ENCODE results near the gene VDAC1.
"Not testable (repeated sequence)": the region's sequence is repeated elsewhere in the genome, so short reads cannot be mapped to it uniquely, and the experiment has no call there.

VDAC1 gene

DNA sequence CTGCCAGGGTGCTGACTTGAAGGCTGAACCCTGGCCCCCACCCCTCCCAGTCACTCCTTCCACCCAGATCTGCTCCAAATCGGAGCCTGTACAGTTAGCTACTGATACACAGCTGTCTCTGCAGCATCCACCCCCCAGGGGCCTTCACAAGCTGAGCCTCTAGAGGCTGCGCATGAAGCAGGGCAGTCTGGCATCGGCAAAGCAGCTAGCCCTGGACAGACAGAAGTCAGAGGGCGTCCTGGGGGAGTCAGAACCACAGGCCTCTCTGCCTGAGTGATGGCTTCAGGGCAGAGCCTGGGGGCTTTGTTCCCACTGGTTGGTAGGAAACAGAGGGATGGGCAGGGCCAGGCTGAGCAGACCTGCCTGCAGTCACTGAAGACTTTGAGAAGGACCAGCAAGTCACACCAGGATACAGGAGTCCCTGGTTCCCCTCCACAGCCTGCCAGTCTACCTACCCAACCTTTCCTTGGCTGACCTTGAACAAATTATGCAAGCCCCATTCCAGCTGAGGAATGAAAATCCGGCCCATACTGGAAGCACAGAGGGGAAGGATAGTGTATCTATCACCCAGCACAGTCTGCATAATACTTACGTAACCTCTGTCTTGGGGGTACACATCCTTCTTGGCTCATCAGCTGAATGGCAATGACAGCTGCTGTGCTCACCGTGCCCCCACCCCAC, 8.8 kb downstream of the VDAC1 start:
- in situ Hi-C loops (cut with MboI; ENCODE audit: low sequenced_read_pairs), result no loop called here

DNA sequence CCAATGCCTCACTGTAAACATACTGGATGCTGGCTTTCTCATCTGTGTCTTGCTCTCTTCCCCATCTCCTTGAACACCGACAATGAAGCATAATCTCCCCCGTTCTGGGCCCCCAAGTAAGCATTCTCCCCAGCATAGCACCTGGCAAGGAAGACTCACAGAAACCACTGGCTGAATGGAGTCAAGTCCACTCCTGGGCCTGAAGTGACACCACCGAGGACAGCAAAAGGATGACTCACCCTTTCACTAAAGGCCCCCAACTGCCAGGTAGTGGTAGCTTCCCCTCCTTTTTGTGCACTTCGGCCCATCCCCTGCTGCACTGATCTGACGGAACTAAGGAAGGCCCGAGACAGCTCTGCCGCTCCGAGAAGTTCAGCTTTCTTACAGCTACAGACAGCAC, 9.4 kb downstream of the VDAC1 start:
- in situ Hi-C loops (cut with MboI; ENCODE audit: low sequenced_read_pairs), result no loop called here

DNA sequence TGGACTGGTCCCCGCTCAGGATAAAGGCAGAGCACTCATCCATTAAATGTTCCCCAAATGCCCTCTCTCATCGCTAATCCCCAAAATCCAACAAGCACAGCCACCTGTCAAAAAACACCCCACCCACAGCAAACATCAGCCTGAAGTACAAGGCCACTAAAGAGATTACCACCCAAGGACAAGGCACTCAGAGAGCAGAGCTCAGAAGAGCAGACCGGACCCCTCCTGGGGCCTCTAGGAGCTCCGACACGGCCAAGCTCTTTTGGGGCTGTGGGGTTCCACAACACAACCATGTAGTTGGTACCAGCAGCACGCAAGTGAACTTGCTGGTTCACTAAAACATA, 9.8 kb downstream of the VDAC1 start:
- in situ Hi-C loops (cut with MboI; ENCODE audit: low sequenced_read_pairs), result no loop called here

DNA sequence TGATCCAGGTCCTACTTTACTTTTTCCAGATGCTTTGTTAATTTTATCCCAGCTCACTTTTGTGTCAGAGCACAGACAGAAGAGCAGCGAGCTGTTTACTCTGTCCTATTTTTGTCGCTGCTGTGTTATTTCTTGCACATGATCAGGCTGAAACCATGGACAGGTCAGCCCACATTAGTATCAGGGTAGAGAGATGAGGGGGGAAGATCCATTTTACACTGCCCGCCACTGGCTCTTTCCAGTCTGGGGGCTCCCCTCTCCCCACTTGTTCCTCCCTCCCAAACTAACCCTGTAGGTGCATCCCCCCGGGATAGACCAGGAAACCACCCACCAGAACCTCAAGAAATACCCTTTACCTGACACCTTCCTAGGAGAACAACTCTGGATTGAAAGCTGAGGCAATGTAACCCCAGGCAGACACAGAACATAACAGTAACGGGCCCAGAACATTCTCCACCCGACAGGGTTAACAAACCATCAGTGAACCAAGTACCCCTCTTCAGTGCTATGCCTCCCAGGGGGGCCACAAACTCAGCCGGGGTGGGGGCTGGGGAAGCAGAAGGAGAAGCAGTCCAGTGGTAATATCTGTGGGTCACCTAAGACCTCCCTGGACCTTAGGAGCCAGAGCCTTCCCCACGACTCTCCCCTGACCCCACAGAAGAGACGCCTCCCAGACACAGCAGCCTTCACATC, 10.3 kb downstream of the VDAC1 start:
- in situ Hi-C loops (cut with MboI; ENCODE audit: low sequenced_read_pairs), result no loop called here

GRCh38 chr5:133993185-133993936, 11.4 kb downstream of the VDAC1 start:
- in situ Hi-C loops (cut with MboI; ENCODE audit: low sequenced_read_pairs), result no loop called here

DNA sequence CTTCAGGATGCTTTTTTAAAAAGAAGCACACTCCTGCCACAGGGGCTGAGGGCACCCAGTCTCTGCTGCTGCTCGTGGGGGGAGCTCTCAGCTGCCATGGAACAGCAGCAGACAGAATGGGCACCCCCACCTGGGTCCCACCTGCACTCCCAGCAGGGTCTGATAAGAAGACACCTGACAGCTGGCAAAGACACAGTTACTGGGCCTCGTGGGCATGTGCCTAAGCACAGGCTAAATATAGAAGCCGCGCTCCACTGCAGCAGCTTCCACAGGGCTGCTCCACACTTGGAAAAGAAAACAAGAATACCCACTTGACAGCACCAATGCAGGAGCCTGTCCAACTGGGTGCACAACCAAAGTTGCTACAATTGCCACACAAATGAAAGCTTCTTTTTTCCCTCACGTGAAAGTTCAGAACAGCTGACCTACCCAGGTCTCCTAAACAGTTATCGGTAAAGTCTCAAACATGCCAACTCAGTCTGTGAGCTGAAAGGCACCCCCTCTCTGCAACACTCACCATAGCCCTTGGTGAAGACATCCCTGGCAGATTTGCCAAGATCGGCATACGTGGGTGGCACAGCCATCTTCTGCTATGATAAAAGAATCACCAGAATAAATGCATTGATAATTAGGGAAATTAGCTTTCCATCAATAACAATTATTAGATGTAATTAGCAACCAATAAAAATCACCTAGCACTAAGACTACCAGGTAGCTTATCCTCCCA, 12.2 kb downstream of the VDAC1 start:
- in situ Hi-C loops (cut with MboI; ENCODE audit: low sequenced_read_pairs), result no loop called here

DNA sequence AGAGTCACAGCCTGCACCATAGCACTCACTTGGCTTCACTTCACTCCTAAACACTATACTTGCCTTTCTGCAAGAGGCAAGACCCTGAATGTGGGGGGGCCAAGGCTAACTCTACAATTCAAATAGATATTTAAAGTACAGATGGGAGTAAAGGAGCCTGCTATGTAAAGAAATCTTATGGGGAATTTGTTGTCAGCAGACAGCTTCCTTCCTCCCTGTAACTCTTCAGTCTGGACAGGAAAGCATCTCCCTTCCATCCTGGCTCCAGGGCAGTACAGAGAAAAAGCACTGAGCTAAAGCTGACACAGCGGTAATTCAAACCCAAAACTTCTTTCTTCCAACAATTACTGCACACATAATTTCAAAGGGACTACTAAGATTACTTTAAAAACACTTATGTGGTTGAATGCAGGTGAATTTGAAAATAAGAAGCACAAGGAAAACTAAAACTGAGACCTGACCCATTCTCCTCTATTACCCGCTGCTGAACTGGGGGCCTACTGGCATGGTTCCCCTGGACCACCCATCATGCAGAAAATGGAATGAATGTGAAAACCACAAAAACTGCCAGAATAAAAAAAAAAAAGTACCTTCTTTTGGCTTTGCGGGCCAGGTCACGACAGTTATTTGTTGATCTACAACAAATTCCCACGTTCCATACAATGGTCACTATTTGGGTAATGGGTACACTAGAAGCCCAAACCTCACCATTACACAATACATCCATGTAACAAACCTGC, 13.4 kb downstream of the VDAC1 start:
- in situ Hi-C loops (cut with MboI; ENCODE audit: low sequenced_read_pairs), result no loop called here

DNA sequence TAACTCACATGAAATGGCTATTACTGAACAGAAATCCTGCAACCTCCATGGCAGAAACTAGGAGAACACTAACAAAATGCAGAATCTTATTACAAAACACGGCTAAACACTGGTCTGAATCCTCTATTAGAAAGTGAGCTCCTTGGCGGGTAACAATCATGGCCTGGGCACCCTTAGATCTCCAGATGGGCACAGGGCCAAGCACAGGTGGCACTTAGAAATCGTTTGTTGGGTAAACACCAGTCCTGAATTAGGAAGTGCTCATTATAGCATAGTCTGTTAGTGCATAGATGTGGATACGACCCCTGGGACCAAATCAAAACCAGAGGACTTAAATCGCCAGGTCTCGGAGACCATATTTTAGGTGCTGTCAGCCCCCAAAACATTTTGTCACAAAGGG, 14.4 kb downstream of the VDAC1 start:
- in situ Hi-C loops (cut with MboI; ENCODE audit: low sequenced_read_pairs), result no loop called here

DNA sequence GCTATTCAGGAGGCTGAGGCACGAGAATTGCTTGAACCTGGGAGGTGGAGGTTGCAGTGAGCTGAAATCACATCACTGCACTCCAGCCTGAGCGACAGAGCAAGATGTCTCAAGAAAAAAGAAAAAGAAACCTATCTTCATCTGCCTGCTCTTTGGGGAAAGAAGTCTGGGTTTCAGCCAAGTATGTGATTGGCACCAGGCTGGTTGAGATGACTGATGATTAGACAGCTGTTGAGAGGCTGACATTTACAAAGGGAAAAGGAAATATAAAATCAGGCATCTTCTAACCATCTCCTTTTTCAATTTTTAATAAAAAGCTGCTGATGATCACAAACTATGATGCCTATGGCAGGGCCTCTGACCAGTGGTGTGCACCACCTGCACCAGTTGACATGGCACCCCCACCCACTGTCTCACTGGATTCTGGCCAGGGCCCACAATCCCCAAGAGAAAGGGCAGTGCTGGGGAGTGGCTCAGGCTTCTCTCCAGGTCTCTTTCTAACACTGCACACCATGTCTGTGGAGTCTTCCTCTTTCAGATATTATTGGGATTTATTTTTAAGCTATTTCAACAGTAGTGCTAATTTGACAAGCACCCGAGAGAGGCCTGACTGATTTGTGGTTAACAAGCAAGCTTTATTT, 19.1 kb downstream of the VDAC1 start:
- in situ Hi-C loops (cut with MboI; ENCODE audit: low sequenced_read_pairs), result no loop called here

DNA sequence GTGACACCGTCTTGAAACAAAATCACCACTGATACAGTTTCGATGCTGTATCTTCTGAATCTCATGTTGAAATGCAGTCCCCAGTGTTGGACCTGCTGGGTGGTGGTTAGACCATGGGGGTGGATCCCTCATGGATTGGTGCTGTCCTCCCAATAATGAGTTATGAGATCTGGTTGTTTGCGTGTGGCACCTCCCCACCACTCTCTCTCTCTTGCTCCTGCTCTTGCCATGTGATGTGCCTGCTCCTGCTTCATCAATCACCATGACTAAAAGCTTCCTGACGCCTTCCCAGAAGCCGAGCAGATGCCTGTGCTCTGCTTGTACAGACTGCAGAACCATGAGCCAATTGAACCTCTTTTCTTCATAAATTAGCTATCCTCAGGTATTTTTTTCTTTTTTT, 21.1 kb downstream of the VDAC1 start:
- in situ Hi-C loops (cut with MboI; ENCODE audit: low sequenced_read_pairs), result no loop called here

DNA sequence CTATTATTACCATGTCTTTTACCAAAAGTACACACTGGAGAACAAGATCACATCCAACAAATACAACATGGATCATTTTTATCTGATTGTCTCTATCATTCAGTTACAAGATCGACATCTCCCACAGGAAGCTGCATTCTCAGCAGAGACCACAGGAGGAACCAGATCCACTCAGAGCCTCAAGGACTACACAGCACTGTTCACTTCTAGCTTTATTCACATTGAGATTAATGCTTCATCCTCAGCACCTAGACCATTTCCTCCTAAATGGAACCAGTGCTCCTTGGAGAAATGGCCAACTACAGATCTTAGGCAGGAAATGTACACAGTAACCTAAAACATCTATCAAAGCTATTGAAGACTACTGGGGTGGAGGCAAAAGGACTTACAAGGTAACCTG, 23.1 kb downstream of the VDAC1 start:
- in situ Hi-C loops (cut with MboI; ENCODE audit: low sequenced_read_pairs), result no loop called here

DNA sequence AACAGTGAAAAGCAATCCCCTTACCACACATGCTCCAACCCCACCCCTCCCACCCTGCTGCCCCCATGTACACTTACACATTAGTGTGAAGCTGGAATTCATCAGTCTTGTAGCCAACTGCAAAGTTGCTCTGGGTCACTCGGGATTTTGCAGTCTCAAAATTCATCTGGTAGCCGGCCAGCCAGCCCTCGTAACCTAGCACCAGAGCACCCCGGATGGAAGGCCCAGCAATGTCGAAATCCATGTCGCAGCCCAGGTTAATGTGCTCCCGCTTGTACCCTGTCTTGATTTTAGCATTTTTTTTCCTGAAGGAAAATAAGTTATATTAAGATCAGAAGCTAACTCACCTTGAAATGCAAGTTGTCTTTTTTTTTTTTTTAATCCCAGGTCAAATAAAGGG, 24.1 kb downstream of the VDAC1 start:
- in situ Hi-C loops (cut with MboI; ENCODE audit: low sequenced_read_pairs), result no loop called here

GRCh38 chr5:133978943-133979342, 25.8 kb downstream of the VDAC1 start:
- in situ Hi-C loops (cut with MboI; ENCODE audit: low sequenced_read_pairs), result no loop called here

DNA sequence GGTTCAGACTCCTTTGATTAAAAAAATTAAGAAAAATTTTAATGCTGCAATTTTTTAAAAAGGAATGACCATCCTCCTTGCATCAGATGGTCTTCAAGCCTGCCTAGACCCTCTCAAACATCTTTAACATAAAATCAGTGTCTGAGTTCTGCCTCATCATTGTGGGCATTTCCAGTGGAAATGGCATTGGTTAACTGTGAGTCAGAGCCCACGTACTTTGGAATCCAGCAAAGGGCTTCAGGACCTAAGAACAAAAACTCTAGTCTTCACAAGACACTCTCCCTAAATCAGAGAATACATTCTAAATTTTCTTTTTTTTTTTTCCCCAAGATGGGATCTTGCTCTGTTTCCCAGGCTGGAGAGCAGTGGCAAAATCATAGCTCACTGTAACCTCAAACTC, 26.9 kb downstream of the VDAC1 start:
- in situ Hi-C loops (cut with MboI; ENCODE audit: low sequenced_read_pairs), result no loop called here

GRCh38 chr5:133977161-133977787, 27.5 kb downstream of the VDAC1 start:
- in situ Hi-C loops (cut with MboI; ENCODE audit: low sequenced_read_pairs), result no loop called here

- in situ Hi-C loops (cut with MboI; ENCODE audit: low sequenced_read_pairs), result not testable (repeated sequence)
These were observed 29.2 kb downstream of the VDAC1 start for GRCh38 chr5:133975546-133975945.

DNA sequence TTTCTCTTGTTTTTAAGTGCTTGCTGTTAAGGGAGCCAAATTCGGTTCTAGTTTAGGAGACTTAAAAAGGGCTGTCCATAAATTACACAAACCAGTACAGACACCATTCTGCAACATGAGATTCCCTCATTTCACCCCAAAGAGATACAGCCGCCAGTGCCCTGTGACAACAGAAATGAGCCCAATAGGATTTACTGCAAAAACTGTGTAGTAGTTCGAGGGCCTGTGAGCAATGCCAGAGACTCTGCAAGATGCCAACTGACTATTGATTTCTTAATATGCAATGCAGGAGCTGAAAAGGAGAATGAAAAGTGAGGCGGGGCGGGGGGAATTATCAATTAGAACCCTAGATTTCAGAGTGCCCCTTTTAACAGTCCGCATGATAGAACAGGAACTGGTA, 30.6 kb downstream of the VDAC1 start:
- in situ Hi-C loops (cut with MboI; ENCODE audit: low sequenced_read_pairs), result no loop called here

DNA sequence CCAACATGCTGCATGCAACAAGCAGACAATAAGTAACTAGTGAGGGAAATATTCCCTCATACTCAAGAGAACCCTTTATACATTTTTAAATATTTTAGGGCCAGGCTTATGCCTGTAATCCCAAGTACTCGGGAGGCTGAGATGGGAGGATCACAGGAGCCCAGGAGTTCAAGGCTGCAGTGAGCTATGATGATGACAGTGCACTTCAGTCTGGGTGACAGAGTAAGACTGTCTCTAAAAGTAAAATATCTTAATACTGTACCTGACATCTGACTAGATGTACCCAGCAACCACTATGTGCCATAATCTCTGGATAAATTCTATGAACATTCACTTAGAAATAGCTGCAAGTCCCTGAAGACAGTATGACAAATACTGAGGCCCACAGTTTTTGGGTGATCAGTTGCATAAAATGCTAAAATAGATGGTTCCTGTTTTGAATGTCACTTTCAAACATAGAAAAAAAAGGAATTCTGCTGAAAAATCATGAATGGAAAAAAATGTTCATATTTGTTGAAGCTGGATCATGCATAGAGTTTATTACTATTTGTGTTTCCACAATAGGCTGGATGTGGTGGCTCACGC, 34.4 kb downstream of the VDAC1 start:
- in situ Hi-C loops (cut with MboI; ENCODE audit: low sequenced_read_pairs), result no loop called here

GRCh38 chr5:133969654-133970324, 35.0 kb downstream of the VDAC1 start:
- in situ Hi-C loops (cut with MboI; ENCODE audit: low sequenced_read_pairs), result no loop called here
